GM19438 (cell line): ENCODE results near the gene CDC5L.

Experiments
- ATAC-seq: cut with Tn5 transposase; IDR thresholded peaks from one replicate; pipeline ENCODE4 v1.9.1; 2021; ENCODE audit warnings: low read depth; ENCODE audit not compliant: unreplicated experiment

CDC5L gene

GRCh38 chr6:44373051-44373450 is 14.5 kb upstream of the CDC5L start:
- ATAC-seq: no peak

GRCh38 chr6:44373787-44374186 is 13.7 kb upstream of the CDC5L start:
- no peak for ATAC-seq

GRCh38 chr6:44375071-44375470 is 12.4 kb upstream of the CDC5L start:
- no peak for ATAC-seq

GRCh38 chr6:44377484-44377883 is 10.0 kb upstream of the CDC5L start:
- no peak for ATAC-seq

GRCh38 chr6:44377971-44378370 is 9.5 kb upstream of the CDC5L start:
- ATAC-seq: no peak

- no peak for ATAC-seq
Measured at GRCh38 chr6:44381739-44382138, 5.8 kb upstream of the CDC5L start.

GRCh38 chr6:44386364-44386928 is 1.1 kb upstream of the CDC5L start:
- no peak for ATAC-seq

GRCh38 chr6:44386929-44387345 is 569 bp upstream of the CDC5L start:
- ATAC-seq: peak; percentile 3

- ATAC-seq: peak; percentile 11
Measured at GRCh38 chr6:44388135-44388487, 605 bp downstream of the CDC5L start.

- no peak for ATAC-seq
Measured at GRCh38 chr6:44388887-44389286, 1.4 kb downstream of the CDC5L start.

GRCh38 chr6:44390158-44390683 is 2.7 kb downstream of the CDC5L start:
- no peak for ATAC-seq

GRCh38 chr6:44395501-44395900 is 8.0 kb downstream of the CDC5L start:
- ATAC-seq: no peak

GRCh38 chr6:44396968-44397367 is 9.5 kb downstream of the CDC5L start:
- ATAC-seq: no peak

GRCh38 chr6:44397424-44398164 is 10.1 kb downstream of the CDC5L start:
- ATAC-seq: no peak

- no peak for ATAC-seq
Measured at GRCh38 chr6:44399991-44400390, 12.5 kb downstream of the CDC5L start.

- no peak for ATAC-seq
Measured at GRCh38 chr6:44400572-44400971, 13.1 kb downstream of the CDC5L start.

- no peak for ATAC-seq
Measured at GRCh38 chr6:44401138-44401537, 13.6 kb downstream of the CDC5L start.

GRCh38 chr6:44404022-44404714 is 16.7 kb downstream of the CDC5L start:
- no peak for ATAC-seq

- no peak for ATAC-seq
Measured at GRCh38 chr6:44404715-44405099, 17.2 kb downstream of the CDC5L start.

- no peak for ATAC-seq
Measured at GRCh38 chr6:44407951-44408670, 20.6 kb downstream of the CDC5L start.

GRCh38 chr6:44409207-44409794 is 21.8 kb downstream of the CDC5L start:
- no peak for ATAC-seq
